ENCODE data around the gene PAK4.
"Not testable (repeated sequence)": the region's sequence is repeated elsewhere in the genome, so short reads cannot be mapped to it uniquely, and the experiment has no call there.

PAK4 gene

DNA sequence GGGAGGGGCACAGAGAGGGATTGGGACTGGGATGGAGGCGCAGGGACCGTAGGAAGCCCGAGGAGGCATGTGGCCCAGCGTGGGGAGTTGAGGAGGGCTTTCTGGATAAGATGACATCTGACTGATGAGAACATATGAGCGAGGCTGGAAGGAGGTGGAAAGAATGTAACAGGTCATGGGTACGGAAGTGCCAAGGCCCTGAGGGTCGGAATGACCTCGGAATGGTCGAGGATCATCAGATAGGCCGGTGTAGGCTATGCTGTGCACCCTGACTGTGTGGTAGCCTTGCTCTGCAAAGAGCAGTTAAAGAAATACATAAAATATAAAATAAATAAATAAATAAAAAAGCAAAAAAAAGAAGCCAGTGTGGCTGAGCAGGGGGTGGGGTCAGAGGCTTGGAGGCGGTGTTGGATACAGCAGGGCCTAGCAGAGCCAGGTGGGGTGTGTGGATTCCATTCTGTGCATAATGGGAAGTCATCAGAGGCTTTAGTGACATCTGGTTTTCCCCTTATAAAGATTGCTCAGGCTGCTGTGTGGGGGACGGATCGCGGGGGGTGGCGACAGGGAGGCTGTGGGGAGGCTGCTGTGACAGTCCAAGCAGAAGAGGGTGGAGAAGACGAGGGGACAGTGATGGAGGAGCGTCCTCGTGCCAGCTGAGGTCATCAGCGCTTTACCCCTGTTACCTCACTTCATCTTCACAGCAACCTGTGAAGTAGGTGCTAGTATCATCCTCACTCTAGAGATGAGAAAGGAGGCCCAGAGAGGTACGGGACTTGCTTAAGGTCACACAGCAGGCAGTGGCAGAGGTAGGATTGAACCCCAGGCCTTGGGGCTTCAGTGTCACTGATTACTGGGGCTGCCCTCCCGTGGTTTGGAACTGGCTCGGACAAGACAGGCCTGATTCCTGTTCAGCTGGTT lies 5.0 kb downstream of the PAK4 start:
- DNase-seq (ENCODE audit: low read depth, low spot score), result no peak

DNA sequence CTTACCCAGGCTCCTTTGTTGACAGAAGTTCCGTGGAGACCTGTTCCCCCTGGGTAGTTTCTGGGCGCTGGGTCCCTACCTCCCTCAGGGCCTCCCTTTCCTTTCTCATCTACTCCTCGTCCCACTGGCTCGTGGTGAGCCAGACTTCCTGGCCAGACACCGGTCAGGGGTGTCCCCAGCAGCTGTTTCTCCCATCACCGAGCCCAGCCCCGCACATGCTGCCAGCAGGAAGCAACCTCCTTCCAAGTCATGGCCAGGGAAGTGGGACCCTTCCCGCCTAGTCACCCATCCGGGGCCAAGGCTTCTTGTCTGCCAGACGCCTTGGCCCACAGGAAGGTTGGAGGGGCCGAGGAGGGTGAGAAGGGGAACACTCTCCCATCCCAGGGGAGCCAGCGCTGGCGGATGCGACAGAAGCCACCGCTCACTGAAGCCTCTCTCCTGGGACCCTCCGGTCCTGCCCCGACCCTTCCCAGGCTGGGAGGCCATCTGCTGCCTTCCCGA lies 5.7 kb downstream of the PAK4 start:
- DNase-seq (ENCODE audit: low read depth, low spot score), result no peak

DNA sequence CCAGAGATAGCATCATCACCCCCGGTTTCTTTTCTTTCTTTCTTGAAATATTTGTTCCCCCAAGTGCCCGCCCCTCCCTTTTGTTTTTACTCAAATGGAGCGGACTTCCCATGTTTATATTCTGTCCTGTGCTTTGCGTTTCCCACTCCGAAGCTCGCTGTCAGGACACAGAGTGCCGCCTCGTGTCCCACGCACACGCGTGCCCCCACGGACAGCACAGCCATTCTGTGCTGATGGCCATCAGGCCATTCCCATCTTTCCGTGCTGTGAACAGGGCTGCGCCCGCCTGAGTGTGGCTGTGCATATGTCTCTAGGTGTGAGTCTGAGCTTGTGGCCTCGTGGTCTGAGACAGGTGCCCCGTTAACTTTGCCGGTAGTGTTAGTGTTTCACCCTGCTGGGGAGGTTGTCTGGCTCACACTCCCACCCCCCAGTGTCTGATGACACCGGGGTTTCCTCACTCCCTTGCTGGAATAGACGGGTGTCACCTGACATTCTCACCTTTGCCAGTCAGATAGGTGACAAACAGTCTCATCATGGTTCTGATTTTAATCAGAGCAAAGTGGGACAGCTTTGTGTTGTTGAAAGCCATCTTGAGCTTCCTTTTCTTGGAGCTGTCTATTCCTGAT lies 6.9 kb downstream of the PAK4 start:
- DNase-seq (ENCODE audit: low read depth, low spot score), result no peak

DNA sequence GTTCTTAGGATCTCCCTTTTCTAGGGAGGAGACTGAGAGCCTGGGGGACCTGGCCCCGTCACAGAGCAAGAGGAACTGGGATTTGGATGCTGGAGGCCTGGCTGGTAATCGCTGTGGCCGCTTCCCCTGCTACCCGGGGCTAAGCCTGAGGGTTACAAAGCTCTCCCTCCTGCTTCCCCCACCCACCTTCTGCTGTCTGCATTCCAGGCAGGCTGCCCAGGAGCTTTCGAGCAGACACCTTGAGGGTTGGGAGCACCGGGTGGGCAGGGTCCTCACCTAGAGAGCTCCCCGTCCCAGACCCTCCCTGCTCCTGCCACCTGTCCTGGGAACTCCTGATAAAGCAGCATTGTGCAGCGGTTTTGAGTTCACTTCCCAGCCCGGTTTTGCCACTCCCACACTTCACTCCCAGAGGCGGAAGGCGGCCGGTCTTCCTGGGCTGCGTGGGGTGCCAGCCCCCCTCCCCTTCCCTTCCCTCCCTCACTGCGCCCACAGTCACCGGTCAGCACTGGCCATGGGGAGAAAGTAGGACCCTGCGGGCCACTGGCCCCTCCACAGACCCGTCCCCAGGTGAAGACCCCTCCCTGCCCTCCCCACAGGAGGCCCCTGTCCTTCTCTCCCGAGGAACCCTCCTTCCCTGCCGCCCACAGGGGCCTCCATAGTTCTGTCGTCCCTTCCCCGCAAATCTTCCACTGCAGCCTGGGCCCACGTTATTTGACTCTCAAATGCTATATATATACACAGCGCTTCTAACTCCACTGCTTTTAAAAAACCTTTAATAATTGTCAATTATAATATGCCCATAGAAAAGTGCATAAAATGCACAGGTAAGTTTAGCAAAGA lies 8.1 kb downstream of the PAK4 start:
- DNase-seq (ENCODE audit: low read depth, low spot score), result no peak

DNA sequence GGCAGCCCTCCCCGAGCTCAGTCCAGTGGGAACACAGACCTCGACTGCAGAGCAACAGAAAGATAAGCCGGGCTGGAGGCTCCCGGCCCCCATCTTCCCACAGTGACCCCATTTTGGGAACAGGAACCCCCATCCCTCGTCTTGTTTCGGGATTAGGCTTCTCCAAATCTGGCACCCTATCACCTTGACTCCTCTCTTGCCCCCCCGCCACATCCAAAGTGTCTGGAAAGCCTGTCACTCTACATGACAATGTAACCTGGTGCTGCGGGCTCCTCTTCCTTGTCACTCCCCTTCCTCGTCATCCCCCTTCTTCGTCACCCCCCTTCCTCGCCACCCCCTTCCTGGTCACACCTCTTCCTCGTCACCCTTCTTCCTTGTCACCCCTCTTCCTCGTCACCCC lies 10.1 kb downstream of the PAK4 start:
- no peak for DNase-seq (ENCODE audit: low read depth, low spot score)

DNA sequence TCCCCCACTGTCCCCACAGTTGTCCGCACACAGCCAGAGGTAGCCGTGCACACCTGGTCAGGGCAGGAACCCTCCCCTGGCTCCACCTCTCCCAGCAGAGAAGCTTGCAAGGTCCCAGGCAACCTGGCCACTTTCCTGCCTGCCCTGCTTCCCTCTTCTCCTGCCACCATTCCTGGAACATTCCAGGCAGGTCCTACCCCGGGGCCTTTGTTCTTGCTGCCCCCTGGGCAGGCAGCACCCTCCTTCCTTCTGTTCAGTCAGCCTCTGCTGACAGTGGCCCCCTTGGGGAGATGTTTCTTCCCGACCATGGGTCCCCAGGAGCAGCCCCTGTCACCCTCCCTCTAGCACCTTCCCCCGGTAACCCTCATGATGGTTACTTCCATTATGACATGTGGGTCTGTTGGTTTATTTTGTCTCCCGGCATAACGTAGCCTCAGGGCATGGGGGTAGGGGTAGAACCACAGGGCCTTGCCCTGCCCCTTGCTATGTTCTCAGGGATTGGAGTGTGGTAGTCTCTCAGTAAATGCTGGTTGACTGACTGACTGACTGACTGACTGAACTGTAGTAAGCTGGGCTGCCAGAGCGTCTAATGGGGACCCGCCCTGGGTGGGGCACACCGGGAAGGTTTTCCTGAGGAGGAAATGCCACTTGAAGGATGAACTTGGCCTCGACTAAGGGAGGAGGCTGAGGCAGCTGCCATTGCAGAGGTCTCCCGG lies 10.8 kb downstream of the PAK4 start:
- DNase-seq (ENCODE audit: low read depth, low spot score), result no peak

DNA sequence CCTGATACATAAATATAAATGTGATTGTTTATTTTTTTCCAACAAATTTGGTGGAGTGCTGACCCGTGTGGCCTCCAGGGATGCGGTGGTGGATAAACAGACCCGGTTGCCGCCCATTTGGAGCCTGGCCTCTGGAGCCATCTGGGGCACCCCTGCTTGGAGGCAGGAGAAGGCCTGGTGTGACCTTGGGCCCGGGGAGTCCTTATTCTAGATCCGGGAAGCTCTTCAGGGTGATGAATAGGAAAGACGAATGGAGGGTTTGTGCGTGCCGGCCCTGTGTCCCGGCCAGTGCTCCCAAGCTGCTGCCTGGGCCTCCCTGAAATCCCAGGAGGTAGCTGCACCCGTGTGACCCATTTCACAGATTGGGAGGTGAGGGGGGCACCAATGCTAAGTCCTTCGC lies 11.5 kb downstream of the PAK4 start:
- DNase-seq (ENCODE audit: low read depth, low spot score), result no peak

DNA sequence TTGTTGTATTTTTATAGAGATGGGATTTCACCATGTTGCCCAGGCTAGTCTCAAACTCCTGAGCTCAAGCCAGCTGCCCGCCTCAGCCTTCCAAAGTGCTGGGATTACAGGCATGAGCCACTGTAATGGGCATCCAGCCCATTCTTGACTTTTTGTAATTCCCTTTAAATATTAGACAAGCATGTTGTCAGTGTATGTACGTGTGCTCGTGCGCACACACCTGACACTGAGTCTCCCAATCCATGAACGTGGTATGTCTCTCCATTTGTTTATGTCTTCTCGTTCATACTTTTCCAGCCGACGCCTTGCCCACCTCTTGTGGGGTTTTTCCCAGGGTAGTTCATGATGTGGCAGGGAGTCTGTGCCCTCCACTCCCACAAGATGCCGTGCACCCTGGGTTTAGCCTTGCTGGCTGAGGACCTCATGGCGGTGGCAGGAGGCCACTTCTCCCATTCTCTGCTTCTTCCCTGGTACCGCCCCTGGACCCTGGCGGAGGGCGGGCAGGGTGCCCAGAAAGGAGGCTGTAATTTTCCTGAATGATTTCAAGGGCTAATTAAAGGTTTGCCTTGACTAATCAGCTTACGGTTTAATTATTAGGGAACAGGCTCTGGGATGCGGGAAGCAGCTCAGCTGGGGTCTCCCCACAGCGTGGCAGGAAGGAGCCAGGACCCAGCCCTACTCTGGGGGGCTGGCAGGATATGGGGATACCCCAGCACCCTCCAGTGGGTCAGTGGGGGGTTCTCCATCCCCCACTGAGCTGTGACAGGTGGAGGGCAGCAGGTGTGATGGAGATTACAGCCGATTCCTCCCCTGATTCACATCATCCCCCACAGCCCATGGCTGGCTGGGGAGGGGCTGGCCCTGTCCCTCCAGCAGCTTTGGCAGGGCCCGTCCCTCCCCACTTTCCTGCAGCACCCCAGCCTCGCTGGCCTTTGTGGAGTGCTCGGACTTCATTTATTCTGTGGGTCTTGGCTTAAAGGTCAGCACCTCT lies 12.9 kb downstream of the PAK4 start:
- DNase-seq (ENCODE audit: low read depth, low spot score), result no peak

DNA sequence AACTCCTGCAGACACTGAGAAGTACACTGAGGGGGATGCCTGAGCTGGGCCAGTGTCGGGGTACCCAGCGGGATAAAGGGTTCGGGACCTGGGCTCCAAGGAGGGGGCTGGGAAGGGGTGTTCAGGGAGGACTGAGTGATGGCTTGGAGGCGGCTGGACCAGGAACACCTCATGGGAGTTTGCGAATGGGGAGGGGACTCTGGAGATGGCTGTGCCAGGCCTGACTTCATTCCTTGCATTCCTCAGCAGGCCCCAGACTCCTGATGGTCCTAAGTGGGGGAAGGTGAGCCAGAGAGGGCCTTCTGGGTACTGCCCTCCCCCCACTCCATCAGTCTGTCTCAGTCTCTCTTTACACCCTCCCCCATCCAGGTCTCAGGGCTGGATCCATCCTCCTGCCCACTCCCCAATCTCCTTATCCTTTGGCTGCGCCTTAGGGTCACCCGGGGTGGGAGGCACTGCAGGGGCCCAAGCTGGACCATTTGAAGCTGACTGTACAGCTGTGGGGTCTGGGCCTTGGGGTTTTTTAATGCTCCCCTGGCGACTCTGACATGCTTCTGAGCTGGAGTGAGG lies 13.8 kb downstream of the PAK4 start:
- DNase-seq (ENCODE audit: low read depth, low spot score), result peak; percentile 87

DNA sequence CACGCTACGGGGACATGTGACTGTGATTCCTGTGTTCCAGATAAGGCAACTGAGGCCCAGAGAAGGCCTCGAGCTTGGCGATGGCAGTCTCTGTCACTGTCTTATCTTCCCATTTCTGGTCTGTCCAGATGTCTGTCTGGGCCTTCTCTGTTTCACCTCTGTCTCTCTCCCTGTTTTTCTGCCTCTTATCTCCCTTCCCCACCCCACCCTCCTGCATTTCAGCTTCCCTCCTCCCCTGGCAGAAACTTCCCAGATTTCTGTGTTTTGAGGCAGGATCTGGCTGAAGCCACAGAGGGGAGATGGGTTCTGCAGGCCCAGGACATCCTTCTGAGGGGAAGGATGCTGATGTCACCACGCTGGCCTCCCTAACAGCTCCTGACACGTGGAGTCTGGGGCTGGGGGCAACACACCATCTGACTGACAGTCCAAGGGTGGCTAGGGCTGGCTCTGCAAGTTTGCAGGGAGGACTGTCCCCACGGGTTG lies 14.4 kb downstream of the PAK4 start:
- DNase-seq (ENCODE audit: low read depth, low spot score), result no peak

DNA sequence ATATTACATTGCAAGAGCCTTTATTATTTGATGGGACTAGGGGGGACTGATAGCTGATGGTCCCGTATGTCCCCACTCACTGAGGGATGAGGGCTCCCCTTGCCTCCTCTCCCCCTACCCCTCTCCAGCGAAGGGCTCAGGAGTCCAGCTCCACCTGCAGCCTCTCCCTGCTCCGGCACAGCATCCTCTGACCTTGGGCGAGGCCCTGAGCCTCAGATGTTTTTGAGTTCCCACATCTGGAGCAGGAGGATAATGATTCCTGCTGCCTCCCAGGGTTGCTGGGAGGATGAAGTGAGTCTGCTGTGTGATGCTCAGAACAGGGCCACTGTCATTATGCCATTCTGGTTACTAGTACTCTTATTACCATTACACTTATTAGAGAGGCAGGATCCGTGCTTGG lies 15.0 kb downstream of the PAK4 start:
- no peak for DNase-seq (ENCODE audit: low read depth, low spot score)

DNA sequence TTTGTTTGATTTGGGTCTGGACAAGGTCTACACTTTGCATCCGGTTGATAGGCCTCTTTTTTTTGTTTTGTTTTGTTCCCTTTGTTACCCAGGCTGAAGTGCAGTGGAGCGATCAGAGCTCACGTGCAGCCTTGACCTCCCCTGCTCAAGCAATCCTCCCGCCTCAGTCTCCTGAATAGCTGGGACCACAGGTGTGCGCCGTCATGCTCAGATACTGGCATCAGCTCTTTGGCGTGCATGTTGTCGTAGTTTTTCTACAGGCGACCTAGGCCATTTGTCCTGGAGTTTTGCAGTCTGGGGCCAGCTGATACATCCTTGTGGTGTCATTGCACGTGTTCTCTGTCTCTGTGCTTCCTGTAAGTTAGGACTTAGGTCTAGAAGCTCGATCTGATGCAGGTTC lies 16.3 kb downstream of the PAK4 start:
- DNase-seq (ENCODE audit: low read depth, low spot score), result no peak

DNA sequence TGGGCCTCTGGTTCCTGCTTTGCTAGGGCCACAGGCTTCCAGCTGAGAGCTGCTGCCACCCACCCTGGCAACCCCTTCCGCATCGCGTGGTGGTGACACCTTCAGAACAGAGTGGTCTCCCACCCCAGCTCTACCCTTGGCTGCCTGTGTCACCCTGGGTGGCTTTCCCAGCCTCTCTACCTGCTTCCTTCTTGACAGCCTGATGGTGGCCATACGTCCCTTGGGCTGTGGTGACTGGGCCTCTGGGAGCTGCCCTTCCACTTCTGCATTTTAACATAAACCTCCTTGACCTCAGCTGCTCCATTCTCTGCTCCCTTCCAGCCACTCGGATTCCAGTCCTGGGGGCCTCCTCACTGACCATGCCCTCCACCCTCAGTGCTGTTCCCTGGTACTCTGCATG lies 17.0 kb downstream of the PAK4 start:
- DNase-seq (ENCODE audit: low read depth, low spot score), result no peak

DNA sequence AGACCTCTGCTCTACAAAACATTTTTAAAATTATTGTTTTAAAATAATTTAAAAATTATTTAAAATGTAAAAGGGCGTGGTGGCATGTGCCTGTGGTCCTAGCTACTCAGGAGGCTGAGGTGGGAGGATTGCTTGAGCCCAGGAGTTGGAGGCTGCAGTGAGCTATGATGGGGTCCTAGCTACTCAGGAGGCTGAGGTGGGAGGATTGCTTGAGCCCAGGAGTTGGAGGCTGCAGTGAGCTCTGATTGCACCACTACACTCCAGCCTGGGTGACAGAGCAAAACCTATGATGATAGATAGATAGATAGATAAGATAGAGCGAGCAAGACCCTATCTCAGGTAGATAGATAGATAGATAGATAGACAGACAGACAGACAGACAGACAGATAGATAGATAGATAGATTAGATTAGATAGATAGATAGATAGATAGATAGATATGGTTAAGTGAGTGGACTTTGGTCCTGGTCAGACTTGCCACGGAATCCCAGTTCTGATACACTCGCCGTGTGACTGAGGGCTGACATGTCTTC lies 18.2 kb downstream of the PAK4 start:
- DNase-seq (ENCODE audit: low read depth, low spot score), result not testable (repeated sequence)

DNA sequence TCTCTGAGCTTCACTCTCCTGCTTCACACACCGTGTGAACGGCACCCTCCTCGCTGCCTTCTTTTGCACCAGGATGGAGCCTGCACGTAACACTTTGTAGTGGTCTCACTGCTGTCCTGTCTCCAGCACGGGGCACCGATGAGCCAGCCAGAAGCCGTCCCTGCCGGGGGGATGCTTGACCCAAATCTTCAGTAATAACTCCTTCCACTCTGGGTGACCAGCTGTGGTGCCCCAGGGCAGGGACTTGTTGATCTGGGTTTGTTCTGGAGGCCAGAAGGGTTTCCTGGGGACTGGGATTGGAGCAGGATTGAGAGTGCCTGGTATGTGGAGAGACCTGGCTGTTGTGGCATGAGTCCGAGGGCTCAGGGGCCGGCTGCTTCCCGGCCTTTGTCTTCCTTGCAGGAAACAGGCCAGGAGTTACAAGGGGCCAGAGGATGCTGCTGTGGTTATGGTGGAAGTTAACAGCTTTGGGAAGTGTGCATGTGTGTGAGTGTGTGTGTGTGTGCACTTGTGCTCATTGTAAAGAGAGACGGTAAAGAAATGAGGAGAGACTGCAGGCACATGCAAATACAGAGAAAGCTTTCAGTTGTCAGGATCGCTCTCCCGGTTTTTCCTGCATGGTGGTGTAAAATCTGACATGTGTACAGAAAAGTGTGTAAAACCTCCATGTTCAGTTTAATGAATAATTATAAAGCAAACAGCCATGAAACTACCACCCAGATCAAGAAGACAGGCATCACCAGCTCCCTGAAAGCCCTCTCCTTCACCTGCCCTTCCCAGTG lies 18.9 kb downstream of the PAK4 start:
- no peak for DNase-seq (ENCODE audit: low read depth, low spot score)

DNA sequence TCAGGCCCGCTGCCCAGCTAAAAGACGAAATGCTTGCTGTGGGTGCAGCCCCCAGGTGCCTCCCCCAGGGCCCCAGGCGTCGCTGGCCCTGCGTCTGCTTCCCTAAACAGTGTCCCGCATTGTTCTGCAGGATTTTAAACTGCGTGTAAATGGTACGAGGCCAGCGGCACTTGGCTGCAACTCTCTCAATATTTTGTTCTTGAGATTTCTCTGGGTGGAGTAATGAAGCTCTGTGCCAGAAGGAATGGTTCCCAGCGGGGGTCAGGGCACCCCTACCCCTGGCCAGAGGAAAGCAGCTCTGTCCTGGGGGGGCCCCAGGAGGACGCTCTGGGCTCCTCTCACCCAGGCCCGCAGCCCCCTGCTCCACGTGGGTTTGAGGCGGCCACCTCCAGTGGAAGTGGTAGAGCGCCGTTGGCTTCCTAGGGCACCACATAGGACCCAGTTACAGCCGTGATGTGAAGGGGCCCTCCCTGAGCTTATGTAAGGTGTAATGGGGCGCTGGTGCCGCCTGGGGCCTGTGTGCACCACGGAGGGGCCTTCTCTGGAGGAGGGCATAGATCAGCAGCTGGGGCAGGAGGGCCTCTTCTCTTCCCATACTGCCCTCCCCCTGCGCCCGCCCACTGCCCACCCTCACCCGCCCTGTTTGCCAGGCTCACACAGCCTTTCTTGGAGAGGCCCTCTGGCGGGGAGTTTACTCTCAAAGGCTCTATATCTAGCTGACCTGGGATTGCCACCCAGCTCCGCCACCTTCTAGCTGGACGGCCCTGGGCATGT lies 19.8 kb downstream of the PAK4 start:
- no peak for DNase-seq (ENCODE audit: low read depth, low spot score)

DNA sequence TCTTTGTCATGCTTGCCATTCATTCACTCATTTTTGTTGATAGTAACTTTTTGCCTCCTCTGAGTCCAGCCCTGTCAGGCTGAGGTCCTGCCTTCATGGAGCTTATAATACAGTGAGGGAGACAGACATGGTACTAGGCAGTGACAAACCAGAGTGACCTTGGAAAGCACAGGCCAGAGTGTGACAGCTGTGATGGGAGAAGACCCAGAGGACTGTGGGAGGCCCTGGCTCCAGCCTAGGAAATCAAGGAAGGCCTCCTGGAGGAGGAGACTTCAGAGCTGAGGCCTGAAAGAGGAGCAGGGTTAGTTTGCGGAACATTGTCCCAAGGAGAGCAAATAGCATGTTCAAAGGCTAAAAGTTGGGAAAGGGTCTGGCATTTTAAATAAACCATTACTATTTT lies 20.5 kb downstream of the PAK4 start:
- no peak for DNase-seq (ENCODE audit: low read depth, low spot score)
